Type B pancreatic cell (in vitro differentiated cells): Measurements from ENCODE around the gene GAS2. TPM values are rescaled to one million over a fixed set of nuclear protein-coding genes. Genes with fewer than 3 reads are reported as not detected.

Experiments used
- DNase-seq: peaks from one replicate; pipeline ENCODE4 v3.0.0; 2021; ENCODE audit warnings: mixed read lengths; ENCODE audit not compliant: unreplicated experiment; ENCODE audit errors: extremely low spot score
- H3K27ac Mint-ChIP-seq: 2 replicates; pipeline ENCODE4 v1.8.0; 2021; ENCODE audit warnings: mild to moderate bottlenecking, mixed read lengths
- H3K27me3 Mint-ChIP-seq: 2 replicates; pipeline ENCODE4 v1.8.0; 2021; ENCODE audit warnings: mixed read lengths
- H3K36me3 Mint-ChIP-seq: 2 replicates; pipeline ENCODE4 v1.8.0; 2021; ENCODE audit warnings: mixed read lengths
- H3K4me1 Mint-ChIP-seq: one replicate; pipeline ENCODE4 v1.8.0; 2021; ENCODE audit warnings: mixed read lengths; ENCODE audit not compliant: unreplicated experiment
- H3K4me3 Mint-ChIP-seq: 2 replicates; pipeline ENCODE4 v1.8.0; 2021; ENCODE audit warnings: mild to moderate bottlenecking, mixed read lengths
- H3K9me3 Mint-ChIP-seq: 2 replicates; pipeline ENCODE4 v1.8.0; 2021; ENCODE audit warnings: mixed read lengths
- CTCF ChIP-seq: fragments of 200-600 bp; sonication (generic); conservative IDR thresholded peaks from 2 replicates; pipeline ENCODE4 v1.5.0; 2021; ENCODE audit warnings: antibody characterized with exemption, mild to moderate bottlenecking
- total RNA-seq: library from RNA; stranded (reverse); gene quantifications from 2 replicates; pipeline ENCODE4 v1.2.1, GENCODE V29; 2021; ENCODE audit warnings: low replicate concordance

The GAS2 gene
- total RNA-seq, 1 donor from 2014 or later, result 15.6 TPM

GRCh38 chr11:22715971-22716370 lies 49.6 kb downstream of the GAS2 start:
- no peak for TF ChIP-seq CTCF
- H3K4me1 Mint-ChIP-seq, result no peaks in the 10 kb centered on the region
- peaks cover 8% of the 10 kb centered on the region for H3K9me3 Mint-ChIP-seq
- no peaks in the 10 kb centered on the region for H3K27me3 Mint-ChIP-seq
- H3K36me3 Mint-ChIP-seq, result no peaks in the 10 kb centered on the region
- DNase-seq, result no peak
- H3K4me3 Mint-ChIP-seq, result no peak overlapping the region
- H3K27ac Mint-ChIP-seq, result no peak overlapping the region

GRCh38 chr11:22720457-22720856 lies 54.0 kb downstream of the GAS2 start:
- Mint-ChIP-seq H3K9me3 (no peaks in the 10 kb centered on the region), H3K4me1 (no peaks in the 10 kb centered on the region), H3K36me3 (no peaks in the 10 kb centered on the region), H3K27ac (no peak overlapping the region), H3K4me3 (no peak overlapping the region), H3K27me3 (no peaks in the 10 kb centered on the region)
- no peak for DNase-seq
- TF ChIP-seq CTCF, result no peak

DNA sequence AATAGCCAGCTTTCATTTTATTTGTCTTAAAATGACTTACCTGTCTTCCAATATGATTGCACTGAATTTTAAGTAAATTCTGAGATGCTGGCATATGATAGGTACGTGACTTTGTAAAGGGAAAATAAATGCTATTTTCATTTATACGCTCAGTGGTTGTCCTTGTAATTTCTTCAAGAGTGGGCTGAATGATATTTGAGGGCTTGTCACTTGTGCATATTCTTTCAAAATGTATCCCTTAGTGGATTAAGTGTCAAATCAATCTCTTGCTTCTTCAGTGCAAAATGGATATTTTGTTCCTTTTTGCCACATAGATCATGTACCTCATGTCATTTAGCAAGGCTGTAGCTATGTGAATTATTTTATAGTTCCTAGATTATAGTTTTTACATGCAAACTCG lies 56.9 kb downstream of the GAS2 start:
- Mint-ChIP-seq H3K4me1 (no peaks in the 10 kb centered on the region), H3K27ac (no peak overlapping the region), H3K9me3 (no peaks in the 10 kb centered on the region), H3K4me3 (no peak overlapping the region), H3K27me3 (no peaks in the 10 kb centered on the region), H3K36me3 (no peaks in the 10 kb centered on the region)
- no peak for TF ChIP-seq CTCF
- DNase-seq, result no peak

DNA sequence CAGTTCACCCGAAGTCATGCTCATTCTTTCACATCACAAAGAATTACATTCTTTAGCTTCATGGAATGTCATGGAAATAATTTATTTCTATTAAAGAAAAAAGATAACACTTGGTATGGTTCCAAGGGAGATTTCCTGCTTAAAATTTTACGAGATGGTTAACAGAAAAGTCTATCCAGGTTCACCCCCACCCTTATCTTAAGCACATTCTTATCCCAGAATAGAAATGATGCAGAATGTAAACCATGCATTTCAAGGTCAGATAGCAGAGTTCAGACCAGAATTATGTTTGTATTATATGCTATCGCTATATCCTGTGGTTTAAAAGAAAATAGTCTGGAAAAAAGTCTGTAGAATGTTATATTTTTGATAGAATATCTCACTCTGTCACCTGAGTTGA lies 58.7 kb downstream of the GAS2 start:
- H3K4me3 Mint-ChIP-seq, result no peak overlapping the region
- no peak for TF ChIP-seq CTCF
- H3K27ac Mint-ChIP-seq, result no peak overlapping the region
- H3K9me3 Mint-ChIP-seq, result no peaks in the 10 kb centered on the region
- H3K36me3 Mint-ChIP-seq, result no peaks in the 10 kb centered on the region
- DNase-seq, result no peak
- no peaks in the 10 kb centered on the region for H3K4me1 Mint-ChIP-seq
- no peaks in the 10 kb centered on the region for H3K27me3 Mint-ChIP-seq

DNA sequence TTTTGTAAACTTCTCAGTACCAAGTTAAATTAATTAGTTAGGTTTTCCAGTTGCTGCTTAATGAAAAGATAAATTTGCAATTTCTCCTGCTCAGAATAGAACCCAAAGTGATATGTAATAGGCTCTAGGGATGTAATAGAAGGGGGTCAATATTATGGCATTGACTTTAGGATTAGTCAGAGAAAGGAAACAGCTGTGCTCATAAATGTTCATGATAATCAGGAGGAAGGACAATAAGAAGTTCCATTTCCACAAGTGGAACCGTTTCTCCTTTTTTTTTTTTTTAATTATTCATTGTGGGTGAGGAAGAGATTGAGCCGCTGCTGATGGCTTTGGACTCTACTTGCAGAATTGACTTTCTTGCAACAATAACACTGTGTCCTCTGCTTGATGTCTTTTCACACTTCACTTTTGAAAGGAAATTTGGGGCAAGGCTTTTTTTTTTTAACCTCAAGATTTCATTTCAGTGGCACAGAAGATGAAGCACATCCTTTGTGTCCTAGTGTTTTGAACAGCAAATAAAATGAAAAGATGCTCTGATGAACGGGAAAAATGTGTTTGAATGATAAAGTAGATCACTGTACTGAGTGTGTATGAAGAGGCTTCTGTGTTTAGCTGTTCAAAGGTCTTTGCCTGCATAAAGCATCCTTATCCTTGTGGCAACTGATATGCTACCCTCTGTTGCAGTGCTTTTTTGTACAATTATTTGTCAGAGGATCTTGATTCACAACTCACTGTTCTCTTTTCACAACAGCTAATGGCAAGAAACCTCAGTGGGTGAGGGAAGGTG lies 62.4 kb downstream of the GAS2 start:
- Mint-ChIP-seq H3K36me3 (no peaks in the 10 kb centered on the region), H3K4me3 (no peak overlapping the region), H3K27ac (no peak overlapping the region), H3K4me1 (no peaks in the 10 kb centered on the region), H3K9me3 (no peaks in the 10 kb centered on the region), H3K27me3 (no peaks in the 10 kb centered on the region)
- no peak for DNase-seq
- no peak for TF ChIP-seq CTCF
